ENCODE data around the gene ADGRB3. TPM values are rescaled to one million over a fixed set of nuclear protein-coding genes. Genes with fewer than 3 reads are reported as not detected.

ADGRB3 gene
- total and polyA plus RNA-seq, 2 experiments from 2014 or later, result not detected

GRCh38 chr6:68677058-68677457, 42.0 kb downstream of the ADGRB3 start:
- no peak overlapping the region for H2AFZ ChIP-seq
- no peaks in the 10 kb centered on the region for H3K9me2 ChIP-seq (ENCODE audit: insufficient read depth)
- H3K9ac ChIP-seq, result no peak overlapping the region
- TF ChIP-seq EZH2phosphoT487 (IDR thresholded peaks at IDR 0.05; ENCODE audit: insufficient read depth, low read depth) (no peak), EZH2 (IDR thresholded peaks at IDR 0.05; ENCODE audit: insufficient read depth, poor library complexity, severe bottlenecking) (no peak)
- H3K4me1 ChIP-seq (ENCODE audit: insufficient read depth), result no peaks in the 10 kb centered on the region
- H3F3A ChIP-seq (ENCODE audit: insufficient read depth), result no peaks in the 10 kb centered on the region
- H3K9me3 ChIP-seq (ENCODE audit: low read depth), result no peaks in the 10 kb centered on the region
- no peaks in the 10 kb centered on the region for H3K27me3 ChIP-seq (replicated peaks; ENCODE audit: insufficient read depth)
- no peaks in the 10 kb centered on the region for H4K20me1 ChIP-seq (ENCODE audit: insufficient read depth)
- H3K27ac ChIP-seq, result no peak overlapping the region
- 5 to 11% methylated on average over 3 of the region's 3 CpGs for WGBS, 2 experiments (ENCODE audit: low coverage in 1 of 2, low lambda C conversion rate in 2 of 2, missing lambda C conversion rate in 2 of 2)
- no peak overlapping the region for H3K4me3 ChIP-seq
- H3K4me2 ChIP-seq (ENCODE audit: unreplicated experiment), result no peak overlapping the region
- no peak for DNase-seq
- no peaks in the 10 kb centered on the region for H3K36me3 ChIP-seq (ENCODE audit: low read depth)
- no peaks in the 10 kb centered on the region for H3K79me2 ChIP-seq (ENCODE audit: insufficient read depth)
- in situ Hi-C loops (cut with MboI), result no loop called here

DNA sequence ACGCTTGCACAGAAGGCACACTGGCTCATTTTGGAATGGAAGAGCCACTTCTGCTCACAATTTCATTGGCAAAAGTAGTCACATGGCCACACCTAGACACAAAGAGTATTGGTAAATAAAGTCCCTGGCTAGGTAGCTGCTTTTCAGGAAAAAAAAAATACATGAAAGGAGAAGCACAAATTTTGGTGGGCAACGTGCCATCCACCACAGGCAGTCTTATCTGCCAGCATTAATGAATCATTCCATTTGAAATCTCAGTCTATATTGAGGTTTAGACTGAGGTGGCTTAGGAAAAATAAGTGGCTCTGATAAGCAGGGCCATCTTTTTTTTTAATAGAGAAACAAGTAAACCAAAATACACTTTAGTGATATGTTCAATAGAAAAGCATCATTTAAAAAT, 44.3 kb downstream of the ADGRB3 start:
- Histone ChIP-seq H3K36me3 (ENCODE audit: low read depth) (no peaks in the 10 kb centered on the region), H3K27ac (no peak overlapping the region), H3K4me1 (ENCODE audit: insufficient read depth) (no peaks in the 10 kb centered on the region), H4K20me1 (ENCODE audit: insufficient read depth) (no peaks in the 10 kb centered on the region), H3K9ac (no peak overlapping the region), H3K9me3 (ENCODE audit: low read depth) (no peaks in the 10 kb centered on the region), H3F3A (ENCODE audit: insufficient read depth) (no peaks in the 10 kb centered on the region), H3K4me3 (no peak overlapping the region), H3K27me3 (replicated peaks; ENCODE audit: insufficient read depth) (no peaks in the 10 kb centered on the region), H3K79me2 (ENCODE audit: insufficient read depth) (no peaks in the 10 kb centered on the region), H3K4me2 (ENCODE audit: unreplicated experiment) (no peak overlapping the region), H3K9me2 (ENCODE audit: insufficient read depth) (no peaks in the 10 kb centered on the region), H2AFZ (no peak overlapping the region)
- in situ Hi-C loops (cut with MboI), result no loop called here
- TF ChIP-seq EZH2 (IDR thresholded peaks at IDR 0.05; ENCODE audit: insufficient read depth, poor library complexity, severe bottlenecking) (no peak), EZH2phosphoT487 (IDR thresholded peaks at IDR 0.05; ENCODE audit: insufficient read depth, low read depth) (no peak)
- no peak for DNase-seq
- 9% methylated on average over 2 of the region's 2 CpGs for WGBS, 2 experiments (ENCODE audit: low coverage in 1 of 2, low lambda C conversion rate in 2 of 2, missing lambda C conversion rate in 2 of 2)

DNA sequence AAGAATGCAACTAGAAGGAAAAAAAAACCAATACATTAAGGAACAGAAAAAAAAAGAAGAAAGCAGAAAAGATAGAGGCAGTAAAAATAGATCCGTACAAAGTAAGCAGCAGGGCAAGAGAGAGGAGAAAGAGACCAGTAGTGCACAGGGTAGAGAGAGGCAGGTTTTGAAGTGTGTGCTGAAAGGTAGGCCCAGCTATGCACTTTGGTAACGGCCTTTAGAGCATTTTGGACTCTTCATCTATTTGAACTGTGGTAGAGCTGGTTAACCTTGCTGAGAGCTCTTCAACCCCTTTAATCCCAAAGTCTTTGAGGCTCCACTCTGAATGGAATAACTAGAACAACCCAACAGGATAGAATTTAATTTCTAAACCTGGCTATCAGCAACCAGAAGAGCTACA, 45.2 kb downstream of the ADGRB3 start:
- no peaks in the 10 kb centered on the region for H3K9me2 ChIP-seq (ENCODE audit: insufficient read depth)
- H3K4me3 ChIP-seq, result no peak overlapping the region
- no peaks in the 10 kb centered on the region for H3K27me3 ChIP-seq (replicated peaks; ENCODE audit: insufficient read depth)
- H4K20me1 ChIP-seq (ENCODE audit: insufficient read depth), result no peaks in the 10 kb centered on the region
- no peaks in the 10 kb centered on the region for H3K79me2 ChIP-seq (ENCODE audit: insufficient read depth)
- H3F3A ChIP-seq (ENCODE audit: insufficient read depth), result no peaks in the 10 kb centered on the region
- no peak overlapping the region for H3K27ac ChIP-seq
- H2AFZ ChIP-seq, result no peak overlapping the region
- in situ Hi-C loops (cut with MboI), result no loop called here
- DNase-seq, result no peak
- no peaks in the 10 kb centered on the region for H3K36me3 ChIP-seq (ENCODE audit: low read depth)
- H3K9me3 ChIP-seq (ENCODE audit: low read depth), result no peaks in the 10 kb centered on the region
- H3K4me1 ChIP-seq (ENCODE audit: insufficient read depth), result no peaks in the 10 kb centered on the region
- no peak overlapping the region for H3K9ac ChIP-seq
- no peak overlapping the region for H3K4me2 ChIP-seq (ENCODE audit: unreplicated experiment)
- TF ChIP-seq EZH2phosphoT487 (IDR thresholded peaks at IDR 0.05; ENCODE audit: insufficient read depth, low read depth) (no peak), EZH2 (IDR thresholded peaks at IDR 0.05; ENCODE audit: insufficient read depth, poor library complexity, severe bottlenecking) (no peak)
- 3 to 26% methylated on average over 2 of the region's 2 CpGs for WGBS, 2 experiments (ENCODE audit: low coverage in 1 of 2, low lambda C conversion rate in 2 of 2, missing lambda C conversion rate in 2 of 2)

- Histone ChIP-seq H3K4me1 (ENCODE audit: insufficient read depth) (no peaks in the 10 kb centered on the region), H3K36me3 (ENCODE audit: low read depth) (no peaks in the 10 kb centered on the region), H3K4me3 (no peak overlapping the region), H3K9me3 (ENCODE audit: low read depth) (no peaks in the 10 kb centered on the region), H3K9ac (no peak overlapping the region), H3K4me2 (ENCODE audit: unreplicated experiment) (no peak overlapping the region), H2AFZ (no peak overlapping the region), H3F3A (ENCODE audit: insufficient read depth) (no peaks in the 10 kb centered on the region), H3K27ac (no peak overlapping the region), H4K20me1 (ENCODE audit: insufficient read depth) (no peaks in the 10 kb centered on the region), H3K9me2 (ENCODE audit: insufficient read depth) (no peaks in the 10 kb centered on the region), H3K79me2 (ENCODE audit: insufficient read depth) (no peaks in the 10 kb centered on the region), H3K27me3 (replicated peaks; ENCODE audit: insufficient read depth) (no peaks in the 10 kb centered on the region)
- in situ Hi-C loops (cut with MboI), result no loop called here
- 17 to 18% methylated on average over 1 of the region's 1 CpG for WGBS, 2 experiments (ENCODE audit: low coverage in 1 of 2, low lambda C conversion rate in 2 of 2, missing lambda C conversion rate in 2 of 2)
- TF ChIP-seq EZH2phosphoT487 (IDR thresholded peaks at IDR 0.05; ENCODE audit: insufficient read depth, low read depth), result no peak
- TF ChIP-seq EZH2 (IDR thresholded peaks at IDR 0.05; ENCODE audit: insufficient read depth, poor library complexity, severe bottlenecking), result no peak
- DNase-seq, result no peak
Measured at GRCh38 chr6:68689910-68690309, 54.8 kb downstream of the ADGRB3 start.

- Histone ChIP-seq H4K20me1 (ENCODE audit: insufficient read depth) (no peaks in the 10 kb centered on the region), H3K27me3 (replicated peaks; ENCODE audit: insufficient read depth) (no peaks in the 10 kb centered on the region), H3K4me1 (ENCODE audit: insufficient read depth) (no peaks in the 10 kb centered on the region), H3K9ac (no peak overlapping the region), H3K4me3 (no peak overlapping the region), H2AFZ (no peak overlapping the region), H3K36me3 (ENCODE audit: low read depth) (no peaks in the 10 kb centered on the region), H3K27ac (no peak overlapping the region), H3K4me2 (ENCODE audit: unreplicated experiment) (no peak overlapping the region), H3F3A (ENCODE audit: insufficient read depth) (no peaks in the 10 kb centered on the region), H3K79me2 (ENCODE audit: insufficient read depth) (no peaks in the 10 kb centered on the region), H3K9me3 (ENCODE audit: low read depth) (no peaks in the 10 kb centered on the region), H3K9me2 (ENCODE audit: insufficient read depth) (no peaks in the 10 kb centered on the region)
- WGBS, 2 experiments (ENCODE audit: low coverage in 1 of 2, low lambda C conversion rate in 2 of 2, missing lambda C conversion rate in 2 of 2), result 25 to 26% methylated on average over 3 of the region's 3 CpGs
- DNase-seq, result no peak
- in situ Hi-C loops (cut with MboI), result no loop called here
- TF ChIP-seq EZH2phosphoT487 (IDR thresholded peaks at IDR 0.05; ENCODE audit: insufficient read depth, low read depth) (no peak), EZH2 (IDR thresholded peaks at IDR 0.05; ENCODE audit: insufficient read depth, poor library complexity, severe bottlenecking) (no peak)
Measured at GRCh38 chr6:68691120-68691519, 56.0 kb downstream of the ADGRB3 start.
